RWPE2 (cell line): Measurements from ENCODE around the gene VGLL4.

Experiments used
- ATAC-seq: fragments of 200-7000 bp; cut with Tn5 transposase; 3 replicates; pipeline ENCODE4 v1.9.1; 2021; ENCODE audit warnings: low read depth
- DNase-seq: peaks from one replicate; pipeline ENCODE4 v3.0.0-alpha.2; 2020; ENCODE audit warnings: low spot score
- H3K27ac ChIP-seq: fragments of 450-650 bp; 2 replicates; pipeline ENCODE4 v1.5.1; 2017; ENCODE audit warnings: mild to moderate bottlenecking; ENCODE audit not compliant: poor library complexity, severe bottlenecking
- H3K27me3 ChIP-seq: fragments of 250-450 bp; sonication (Bioruptor Pico); 2 replicates; pipeline ENCODE4 v1.5.1; 2021; ENCODE audit warnings: mild to moderate bottlenecking, moderate library complexity; ENCODE audit not compliant: insufficient read depth, poor library complexity, severe bottlenecking
- H3K36me3 ChIP-seq: fragments of 250-450 bp; sonication (Bioruptor Pico); 2 replicates; pipeline ENCODE4 v1.5.1; 2020; ENCODE audit warnings: low read depth, mild to moderate bottlenecking, moderate library complexity
- H3K4me1 ChIP-seq: fragments of 250-450 bp; sonication (Bioruptor Pico); 2 replicates; pipeline ENCODE4 v1.5.1; 2021; ENCODE audit warnings: mild to moderate bottlenecking, moderate library complexity; ENCODE audit not compliant: insufficient read depth, poor library complexity, severe bottlenecking
- H3K4me3 ChIP-seq: fragments of 250-450 bp; sonication (Bioruptor Pico); 2 replicates; pipeline ENCODE4 v1.5.1; 2021; ENCODE audit warnings: mild to moderate bottlenecking, moderate library complexity; ENCODE audit not compliant: severe bottlenecking
- H3K9me3 ChIP-seq: fragments of 250-450 bp; sonication (Bioruptor Pico); 2 replicates; pipeline ENCODE4 v1.5.1; 2021; ENCODE audit warnings: mild to moderate bottlenecking, moderate library complexity; ENCODE audit not compliant: severe bottlenecking
- TF ChIP-seq, protein P1 (sequence below): fragments of 450-650 bp; IDR thresholded peaks from one replicate; pipeline ENCODE4 v1.5.1; 2017; ENCODE audit warnings: mild to moderate bottlenecking, moderate library complexity; ENCODE audit not compliant: poor library complexity, severe bottlenecking

Gene VGLL4

DNA sequence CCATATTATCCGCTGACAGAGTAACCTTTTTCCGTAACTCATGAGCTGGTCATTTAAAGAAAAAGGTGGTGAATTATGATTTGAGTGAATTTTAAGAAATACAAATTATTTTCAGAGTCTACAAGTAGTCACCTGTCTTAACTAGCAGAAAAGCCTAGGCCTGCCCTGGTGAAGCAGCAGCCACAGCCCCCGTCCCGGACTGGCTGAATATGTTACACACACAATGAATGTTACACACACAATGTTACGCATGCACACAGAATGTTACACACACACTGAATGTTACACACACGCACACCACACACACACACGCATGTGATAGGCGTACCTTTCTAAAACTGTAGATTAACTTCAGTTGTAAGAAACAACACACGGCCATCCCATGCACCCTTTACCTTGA lies 77.8 kb downstream of the VGLL4 start:
- H3K4me3 ChIP-seq = no peak overlapping the region
- H3K27ac ChIP-seq = no peak overlapping the region
- no peaks in the 10 kb centered on the region for H3K9me3 ChIP-seq
- ATAC-seq = no peak
- no peak for DNase-seq
- TF ChIP-seq, protein P1, sequence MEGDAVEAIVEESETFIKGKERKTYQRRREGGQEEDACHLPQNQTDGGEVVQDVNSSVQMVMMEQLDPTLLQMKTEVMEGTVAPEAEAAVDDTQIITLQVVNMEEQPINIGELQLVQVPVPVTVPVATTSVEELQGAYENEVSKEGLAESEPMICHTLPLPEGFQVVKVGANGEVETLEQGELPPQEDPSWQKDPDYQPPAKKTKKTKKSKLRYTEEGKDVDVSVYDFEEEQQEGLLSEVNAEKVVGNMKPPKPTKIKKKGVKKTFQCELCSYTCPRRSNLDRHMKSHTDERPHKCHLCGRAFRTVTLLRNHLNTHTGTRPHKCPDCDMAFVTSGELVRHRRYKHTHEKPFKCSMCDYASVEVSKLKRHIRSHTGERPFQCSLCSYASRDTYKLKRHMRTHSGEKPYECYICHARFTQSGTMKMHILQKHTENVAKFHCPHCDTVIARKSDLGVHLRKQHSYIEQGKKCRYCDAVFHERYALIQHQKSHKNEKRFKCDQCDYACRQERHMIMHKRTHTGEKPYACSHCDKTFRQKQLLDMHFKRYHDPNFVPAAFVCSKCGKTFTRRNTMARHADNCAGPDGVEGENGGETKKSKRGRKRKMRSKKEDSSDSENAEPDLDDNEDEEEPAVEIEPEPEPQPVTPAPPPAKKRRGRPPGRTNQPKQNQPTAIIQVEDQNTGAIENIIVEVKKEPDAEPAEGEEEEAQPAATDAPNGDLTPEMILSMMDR = no peak
- H3K27me3 ChIP-seq = no peaks in the 10 kb centered on the region
- peaks cover 33% of the 10 kb centered on the region for H3K36me3 ChIP-seq
- H3K4me1 ChIP-seq = peaks cover 48% of the 10 kb centered on the region

GRCh38 chr3:11565492-11565891 lies 78.2 kb downstream of the VGLL4 start:
- no peak overlapping the region for H3K4me3 ChIP-seq
- H3K4me1 ChIP-seq = peaks cover 44% of the 10 kb centered on the region
- DNase-seq (peak; percentile 47), ATAC-seq (no peak)
- TF ChIP-seq, protein P1 = no peak
- H3K36me3 ChIP-seq = peaks cover 33% of the 10 kb centered on the region
- H3K27me3 ChIP-seq = no peaks in the 10 kb centered on the region
- H3K27ac ChIP-seq = no peak overlapping the region
- H3K9me3 ChIP-seq = no peaks in the 10 kb centered on the region

- no peak for DNase-seq
- H3K36me3 ChIP-seq = peaks cover 33% of the 10 kb centered on the region
- H3K27me3 ChIP-seq = no peaks in the 10 kb centered on the region
These were observed 78.6 kb downstream of the VGLL4 start for GRCh38 chr3:11565072-11565471.

GRCh38 chr3:11564577-11565001 lies 79.1 kb downstream of the VGLL4 start:
- H3K4me3 ChIP-seq = no peak overlapping the region
- DNase-seq (peak; percentile 51), ATAC-seq (no peak)
- no peaks in the 10 kb centered on the region for H3K9me3 ChIP-seq
- H3K27me3 ChIP-seq = no peaks in the 10 kb centered on the region
- TF ChIP-seq, protein P1 = no peak
- peaks cover 36% of the 10 kb centered on the region for H3K4me1 ChIP-seq
- H3K27ac ChIP-seq = no peak overlapping the region
- peaks cover 33% of the 10 kb centered on the region for H3K36me3 ChIP-seq

More at GRCh38 chr3:11565072-11565471, 78.6 kb downstream of the VGLL4 start:
- Histone ChIP-seq H3K9me3 (no peaks in the 10 kb centered on the region), H3K4me3 (no peak overlapping the region), H3K27ac (no peak overlapping the region), H3K4me1 (peaks cover 41% of the 10 kb centered on the region)
- ATAC-seq = no peak
- TF ChIP-seq, protein P1 = no peak

DNA sequence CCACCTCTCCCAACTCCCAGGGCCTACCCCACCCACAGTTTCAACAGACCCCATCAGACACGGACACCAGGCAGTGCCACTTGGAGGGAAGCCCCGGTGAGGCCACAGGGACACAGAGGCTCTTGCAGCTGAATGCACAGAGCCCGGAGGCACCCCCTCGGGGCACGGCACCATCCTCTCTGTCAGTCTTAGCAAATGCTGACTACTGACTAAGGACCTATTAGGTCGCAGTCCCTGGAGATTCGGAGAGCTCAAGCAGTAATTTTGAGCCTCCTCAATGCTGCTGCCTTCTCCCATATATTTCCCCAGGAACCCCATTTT lies 79.9 kb downstream of the VGLL4 start:
- Histone ChIP-seq H3K9me3 (no peaks in the 10 kb centered on the region), H3K4me1 (peaks cover 28% of the 10 kb centered on the region), H3K27me3 (no peaks in the 10 kb centered on the region), H3K4me3 (no peak overlapping the region), H3K27ac (no peak overlapping the region), H3K36me3 (peaks cover 33% of the 10 kb centered on the region)
- no peak for DNase-seq
- TF ChIP-seq, protein P1 = no peak
- no peak for ATAC-seq
